HepG2 (cell line): ENCODE results near the gene FAM167B. TPM values are rescaled to one million over a fixed set of nuclear protein-coding genes. Genes with fewer than 3 reads are reported as not detected.
A peak's percentile ranks its signal among the peaks of the same experiment; 100 is the strongest.

ENCODE experiments used
- ATAC-seq: fragments of 200-7000 bp; cut with Tn5 transposase; 3 replicates; pipeline ENCODE4 v1.9.1; 2020; ENCODE audit warnings: mild to moderate bottlenecking, moderate library complexity
- BruUV-seq: library from RNA; stranded (reverse); fragments of 400-500 nt; replicated peaks from 2 replicates; lab custom pipeline; 2021; lab: Mats Ljungman, UMichigan
- CTCF ChIA-PET: fragments of 300-600 bp; formaldehyde crosslinking; extraction: SDS; loops from one replicate; lab custom pipeline; 2021; ENCODE audit warnings: low total read pairs, inconsistent platforms, low intra/inter-chr PET ratio; lab: Yijun Ruan, JAX
- POLR2A ChIA-PET: fragments of 350-600 bp; sonication (Branson Sonifier 250); formaldehyde crosslinking; loops from one replicate; lab custom pipeline; 2020; ENCODE audit warnings: antibody characterized with exemption, inconsistent platforms; lab: Yijun Ruan, JAX
- DNase-seq: peaks from one replicate; pipeline ENCODE4 v3.0.0-alpha.2; 2015; ENCODE audit warnings: low spot score
- FAIRE-seq: peaks from 3 replicates; lab custom pipeline; 2011; peaks lifted over from hg19 to GRCh38; lab: Jason Lieb, UNC
- H2AFZ ChIP-seq: one replicate; pipeline ENCODE4 v1.6.1; 2011; ENCODE audit warnings: low read length, inconsistent platforms
- H3K27ac ChIP-seq: fragments of 300-600 bp; 3 replicates; pipeline ENCODE4 v1.8.0; 2011; ENCODE audit warnings: mixed run types, mild to moderate bottlenecking, mixed read lengths, low read length, inconsistent platforms; ENCODE audit not compliant: insufficient read depth; ENCODE audit errors: extremely low read length
- H3K27me3 ChIP-seq, 2 experiments: fragments of 200-600 bp in 1 of 2; 2 replicates in 1 of 2; 3 replicates in 1 of 2; pipeline versions ENCODE4 v1.6.0 to v1.8.0; 2011; ENCODE audit warnings: low read length in 2 of 2, mild to moderate bottlenecking in 2 of 2, moderate library complexity in 2 of 2, inconsistent platforms in 1 of 2; ENCODE audit not compliant: insufficient read depth in 2 of 2, control insufficient read depth in 1 of 2
- H3K36me3 ChIP-seq, 2 experiments: fragments of 200-600 bp in 1 of 2; replicated peaks in 1 of 2; 2 replicates in 1 of 2; 3 replicates in 1 of 2; pipeline versions ENCODE4 v1.5.1 to v1.8.0; 2011; ENCODE audit warnings: low read length in 2 of 2, inconsistent platforms in 1 of 2; ENCODE audit not compliant: insufficient read depth in 2 of 2, control insufficient read depth in 1 of 2
- H3K4me1 ChIP-seq: 2 replicates; pipeline ENCODE4 v1.5.1; 2012; ENCODE audit warnings: low read length, inconsistent platforms; ENCODE audit not compliant: insufficient read depth
- H3K4me2 ChIP-seq: 2 replicates; pipeline ENCODE4 v1.6.0; 2011; ENCODE audit warnings: low read depth, low read length, inconsistent platforms
- H3K4me3 ChIP-seq, 3 experiments: fragments of 200-600 bp in 1 of 3; sonication (generic), shearing (Covaris generic) in 1 of 3; replicated peaks in 1 of 3; 2 replicates each; pipeline ENCODE4 v1.5.1; 2011 to 2016; ENCODE audit warnings: low read length in 3 of 3, inconsistent platforms in 2 of 3, low read depth in 2 of 3, mild to moderate bottlenecking in 2 of 3, control low read depth in 1 of 3, mixed read lengths in 1 of 3; ENCODE audit not compliant: insufficient read depth in 1 of 3
- H3K79me2 ChIP-seq: one replicate; pipeline ENCODE4 v1.6.1; 2011; ENCODE audit warnings: low read length, inconsistent platforms; ENCODE audit not compliant: insufficient read depth
- H3K9ac ChIP-seq: 2 replicates; pipeline ENCODE4 v1.6.0; 2011; ENCODE audit warnings: mild to moderate bottlenecking, low read depth, low read length, inconsistent platforms; ENCODE audit not compliant: insufficient read depth
- H3K9me3 ChIP-seq: 2 replicates; pipeline ENCODE4 v1.5.1; 2012; ENCODE audit warnings: mild to moderate bottlenecking, low read length
- H4K20me1 ChIP-seq: 2 replicates; pipeline ENCODE4 v1.6.0; 2011; ENCODE audit warnings: inconsistent platforms, mild to moderate bottlenecking, low read length, moderate library complexity; ENCODE audit not compliant: insufficient read depth
- CENPBD1 ChIP-seq: sonication (generic); formaldehyde crosslinking; IDR thresholded peaks from 2 replicates; pipeline ENCODE4 v1.8.0; 2022; ENCODE audit warnings: missing genetic modification reagents, low read depth, mild to moderate bottlenecking, borderline replicate concordance
- DBP ChIP-seq: sonication (generic); formaldehyde crosslinking; IDR thresholded peaks from 2 replicates; pipeline ENCODE4 v1.4.0; 2020; ENCODE audit warnings: missing genetic modification reagents; ENCODE audit errors: not compliant biosample characterization
- GABPA ChIP-seq, 2 experiments: IDR thresholded peaks; 2 replicates each; pipeline ENCODE4 v1.6.1; 2011 to 2016; ENCODE audit warnings: low read depth in 2 of 2, low read length in 1 of 2, missing biosample characterization in 1 of 2, missing genetic modification characterization in 1 of 2
- GABPB1 ChIP-seq: IDR thresholded peaks from 2 replicates; pipeline ENCODE4 v1.6.1; 2016; ENCODE audit warnings: mild to moderate bottlenecking, missing genetic modification reagents, moderate library complexity, missing compliant biosample characterization
- LCORL ChIP-seq, 2 experiments: fragments of 450-650 bp in 1 of 2; sonication (generic) in 1 of 2; formaldehyde crosslinking in 1 of 2; IDR thresholded peaks; 2 replicates each; pipeline versions ENCODE4 v1.5.0 to v1.6.1; 2017 to 2020; ENCODE audit warnings: antibody characterized with exemption in 1 of 2, missing genetic modification reagents in 1 of 2
- MLLT10 ChIP-seq: sonication (generic); formaldehyde crosslinking; IDR thresholded peaks from 2 replicates; pipeline ENCODE4 v1.4.0; 2020; ENCODE audit warnings: missing genetic modification reagents
- MYC ChIP-seq: sonication (generic); formaldehyde crosslinking; IDR thresholded peaks from 2 replicates; pipeline ENCODE4 v1.9.0; 2021; ENCODE audit warnings: missing genetic modification reagents, borderline replicate concordance
- NFIB ChIP-seq: sonication (generic); formaldehyde crosslinking; IDR thresholded peaks from 2 replicates; pipeline ENCODE4 v1.9.0; 2021; ENCODE audit warnings: missing genetic modification reagents, mild to moderate bottlenecking, borderline replicate concordance
- NR2F6 ChIP-seq, 2 experiments: IDR thresholded peaks; 2 replicates each; pipeline ENCODE4 v1.6.1; 2016; ENCODE audit warnings: antibody characterized with exemption in 1 of 2, mild to moderate bottlenecking in 1 of 2
- RFX1 ChIP-seq: fragments of 450-650 bp; IDR thresholded peaks from 2 replicates; pipeline ENCODE4 v1.6.1; 2017
- SP4 ChIP-seq: sonication (generic); formaldehyde crosslinking; IDR thresholded peaks from 2 replicates; pipeline ENCODE4 v1.8.1; 2023; ENCODE audit warnings: mild to moderate bottlenecking, missing genetic modification reagents
- ZFP36L2 ChIP-seq: sonication (generic); formaldehyde crosslinking; IDR thresholded peaks from 2 replicates; pipeline ENCODE4 v1.4.0; 2020; ENCODE audit warnings: missing genetic modification reagents
- ZFP90 ChIP-seq: sonication (generic); formaldehyde crosslinking; IDR thresholded peaks from 2 replicates; pipeline ENCODE4 v1.8.0; 2022; ENCODE audit warnings: missing genetic modification reagents, mild to moderate bottlenecking, inconsistent platforms, borderline replicate concordance
- ZMYM3 ChIP-seq: sonication (generic); formaldehyde crosslinking; IDR thresholded peaks from 2 replicates; pipeline ENCODE4 v1.5.1; 2020; ENCODE audit warnings: mild to moderate bottlenecking, missing genetic modification reagents
- ZNF12 ChIP-seq: sonication (generic); formaldehyde crosslinking; IDR thresholded peaks from 2 replicates; pipeline ENCODE4 v1.5.0; 2020; ENCODE audit warnings: missing genetic modification reagents
- ZNF629 ChIP-seq: sonication (generic); formaldehyde crosslinking; conservative IDR thresholded peaks from 2 replicates; pipeline ENCODE4 v1.5.0; 2020; ENCODE audit warnings: missing genetic modification reagents
- ZNF691 ChIP-seq: sonication (generic); formaldehyde crosslinking; IDR thresholded peaks from 2 replicates; pipeline ENCODE4 v1.4.0; 2020; ENCODE audit warnings: missing genetic modification reagents, low read depth, mild to moderate bottlenecking, borderline replicate concordance
- ZNF720 ChIP-seq: sonication (generic); formaldehyde crosslinking; IDR thresholded peaks from 2 replicates; pipeline ENCODE4 v1.4.0; 2020; ENCODE audit warnings: missing genetic modification reagents
- in situ Hi-C: cut with HindIII; loops from 2 replicates; pipeline ENCODE4 v1.10.0; 2017; ENCODE audit warnings: low pct_unique_long_range_greater_than_20kb; ENCODE audit not compliant: extremely low pct_ligation_motif_present
- intact Hi-C: fragments of 100-400 bp; cut with micrococcal nuclease; formaldehyde crosslinking; loops from one replicate; pipeline ENCODE4 v1.10.0; 2022; ENCODE audit not compliant: unreplicated experiment
- polyA plus RNA-seq, 8 experiments: library from polyadenylated mRNA; depleted of rRNA in 3 of 8; stranded (reverse) in 7 of 8; unstranded in 1 of 8; fragments of >200 nt; fragmentation: Illumina TruSeq in 4 of 8; extraction: Trizol in 4 of 8; gene quantifications; 2 replicates each; pipeline versions ENCODE4 v1.2.1 to v1.2.3, GENCODE V29; 2011 to 2016; ENCODE audit warnings: low read depth in 4 of 8, missing spikeins in 1 of 8, mixed read lengths in 1 of 8; ENCODE audit not compliant: insufficient read depth in 1 of 8
- total RNA-seq, 5 experiments: library from RNA; depleted of rRNA; stranded (reverse); fragments of >200 nt; fragmentation: Illumina TruSeq; extraction: Trizol; gene quantifications; 2 replicates each; pipeline ENCODE4 v1.2.3, GENCODE V29; 2016; ENCODE audit warnings: low read depth in 1 of 5

The FAM167B gene
- total and polyA plus RNA-seq, 2 of the 13 experiments (the other 11 are each of a cell fraction or from before 2014, with no cell fraction given), result 0.15 to 0.70 TPM

GRCh38 chr1:32266921-32267591 is 20.0 kb downstream of the FAM167B start (continued):
- TF ChIP-seq NR2F6 (IDR thresholded peaks at IDR 0.05) (no peak; the same call in 1 of the 2 replicates), NR2F6 (CRISPR knock-in tag; IDR thresholded peaks at IDR 0.05) (0 out of 2 replicates have a peak, but pooled peaks have one; percentile 17), GABPA (IDR thresholded peaks at IDR 0.05; ENCODE audit: low read depth, low read length) (no peak), GABPA (CRISPR knock-in tag; IDR thresholded peaks at IDR 0.05; ENCODE audit: low read depth) (peak; percentile 56)

GRCh38 chr1:32269744-32270143 is 22.7 kb downstream of the FAM167B start:
- Histone ChIP-seq H3K4me3 (no peak overlapping the region), H3K4me1 (peaks cover 45% of the 10 kb centered on the region), H3K9ac (no peak overlapping the region), H3K27me3 (peaks cover 0 to 5% of the 10 kb centered on the region in 2 experiments; a peak in 1 of 5 replicates), H4K20me1 (no peaks in the 10 kb centered on the region)
- CTCF ChIA-PET, result no interaction called here
- in situ Hi-C loops, result no loop called here
- POLR2A ChIA-PET, result no interaction called here
- no peak for FAIRE-seq
- no peak for TF ChIP-seq DBP
- TF ChIP-seq ZNF720, result no peak
- no peak for TF ChIP-seq ZFP90 (CRISPR knock-in tag)
- TF ChIP-seq ZNF12, result no peak
- TF ChIP-seq ZFP36L2 (CRISPR knock-in tag), result no peak
- no peak for TF ChIP-seq MLLT10 (CRISPR knock-in tag)
- TF ChIP-seq GABPB1 (CRISPR knock-in tag), result no peak
- TF ChIP-seq MYC (CRISPR knock-in tag), result no peak
- peak; percentile 77 for TF ChIP-seq ZNF629 (CRISPR knock-in tag)
- 0 out of 2 replicates have a peak, but pooled peaks have one; percentile 17 for TF ChIP-seq ZMYM3 (CRISPR knock-in tag)
- no peak for TF ChIP-seq NFIB (CRISPR knock-in tag)
- TF ChIP-seq LCORL (IDR thresholded peaks at IDR 0.05), result no peak
- TF ChIP-seq LCORL (CRISPR knock-in tag; IDR thresholded peaks at IDR 0.05), result no peak
- TF ChIP-seq CENPBD1 (CRISPR knock-in tag), result no peak
- no peak for TF ChIP-seq SP4 (CRISPR knock-in tag)
- TF ChIP-seq ZNF691 (CRISPR knock-in tag), result no peak
- TF ChIP-seq RFX1, result no peak
- TF ChIP-seq, all 625 proteins: peak for 2
- intact Hi-C loops, result no loop called here
- no peak overlapping the region for H3K4me2 ChIP-seq
- no peaks in the 10 kb centered on the region for H3K36me3 ChIP-seq
- no TSS peak for BruUV-seq
- H3K9me3 ChIP-seq, result no peaks in the 10 kb centered on the region
- H3K27ac ChIP-seq, result no peak overlapping the region
- no peak for ATAC-seq
- no peaks in the 10 kb centered on the region for H3K79me2 ChIP-seq
- DNase-seq, result no peak
- H2AFZ ChIP-seq, result no peak overlapping the region
